ENCODE data around the gene TENT4B. TPM values are rescaled to one million over a fixed set of nuclear protein-coding genes. Genes with fewer than 3 reads are reported as not detected.
A peak's percentile ranks its signal among the peaks of the same experiment; 100 is the strongest.

TENT4B gene
- total and polyA plus RNA-seq, 8 donors, result 14.8 to 19.0 (median 15.9) TPM

DNA sequence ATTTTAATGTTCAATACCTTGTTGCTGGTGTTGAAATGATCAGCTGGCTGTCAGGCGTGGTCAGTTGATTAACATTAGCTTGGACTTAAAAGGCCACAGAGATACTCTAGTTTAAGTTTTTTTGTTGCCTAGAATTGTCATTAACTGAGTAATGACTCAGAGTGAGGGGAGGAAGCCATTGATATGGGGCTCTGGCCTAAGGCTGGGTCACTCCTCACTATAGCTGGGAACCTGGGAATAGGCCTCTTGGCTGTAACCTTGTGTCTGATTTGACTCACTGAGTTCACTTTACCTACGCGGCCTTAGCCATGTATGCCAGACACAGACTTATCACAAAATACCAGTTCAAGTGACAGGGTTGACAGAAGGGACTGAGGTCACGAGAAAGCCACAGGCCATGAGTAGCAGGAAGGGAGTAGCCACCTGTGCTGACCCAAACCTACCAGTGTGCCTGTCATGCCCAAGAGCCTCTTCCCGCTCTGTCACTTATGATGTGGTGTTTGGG is 75.3 kb downstream of the TENT4B start:
- ATAC-seq (no peak), DNase-seq (no peak)
- H3K4me1 ChIP-seq, result no peaks in the 10 kb centered on the region
- no peaks in the 10 kb centered on the region for H3K27me3 ChIP-seq
- H3K9me3 ChIP-seq, result no peaks in the 10 kb centered on the region
- peaks cover 0 to 57% of the 10 kb centered on the region in 2 donors for H3K36me3 ChIP-seq
- TF ChIP-seq CTCF (IDR thresholded peaks at IDR 0.05), result no peak
- no peak overlapping the region for H3K27ac ChIP-seq
- intact Hi-C loops (cut with DNase I), result no loop called here
- no peak overlapping the region for H3K4me3 ChIP-seq

- H3K36me3 ChIP-seq, result peaks cover 0 to 53% of the 10 kb centered on the region in 2 donors
- intact Hi-C loops (cut with DNase I), result no loop called here
These were observed 76.1 kb downstream of the TENT4B start for GRCh38 chr16:50229149-50229726.

DNA sequence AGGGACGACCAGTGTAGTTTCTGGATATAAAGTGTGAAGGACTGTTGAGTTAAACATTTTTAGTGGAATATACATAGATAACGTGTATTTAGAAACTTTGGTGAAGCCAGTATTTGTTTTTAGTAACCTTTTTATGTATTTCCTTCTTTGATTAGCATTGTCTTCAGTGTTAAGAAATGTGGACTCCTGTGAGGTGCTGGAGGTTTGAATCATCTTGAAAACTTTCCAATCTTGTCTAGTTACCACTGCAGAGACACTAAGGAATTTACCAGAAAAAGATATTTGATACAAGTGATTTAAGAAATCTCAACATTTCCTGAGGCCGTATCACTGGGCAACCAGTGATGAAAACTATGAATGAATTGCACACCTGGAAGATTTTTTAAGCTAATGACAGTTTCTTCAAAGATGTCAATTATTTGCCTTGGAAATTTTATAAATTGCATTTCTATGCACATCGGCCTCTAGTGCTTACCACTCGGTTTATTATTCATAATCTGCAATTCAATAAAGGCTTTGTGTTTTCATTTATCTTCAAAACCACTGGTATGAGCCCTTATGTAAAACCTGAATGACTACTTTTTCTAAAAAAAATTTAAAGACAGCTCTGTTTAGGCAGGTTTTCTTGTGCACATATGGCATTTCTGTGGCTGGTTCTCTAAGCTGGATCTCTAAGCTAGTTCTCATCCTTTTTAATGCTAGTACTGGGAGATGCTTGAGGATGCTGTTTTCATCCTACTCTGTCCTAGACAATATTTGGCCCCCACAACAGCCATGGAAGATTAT is 81.9 kb downstream of the TENT4B start:
- DNase-seq (no peak), ATAC-seq (no peak)
- H3K27me3 ChIP-seq, result no peaks in the 10 kb centered on the region
- no peak overlapping the region for H3K4me3 ChIP-seq
- H3K27ac ChIP-seq, result no peak overlapping the region
- H3K4me1 ChIP-seq, result peaks cover 0 to 10% of the 10 kb centered on the region in 2 donors
- H3K36me3 ChIP-seq, result no peaks in the 10 kb centered on the region
- no peaks in the 10 kb centered on the region for H3K9me3 ChIP-seq
- TF ChIP-seq CTCF (IDR thresholded peaks at IDR 0.05), result no peak
- intact Hi-C loops (cut with DNase I), result no loop called here

More at GRCh38 chr16:50229149-50229726, 76.1 kb downstream of the TENT4B start:
- no peak for TF ChIP-seq CTCF (IDR thresholded peaks at IDR 0.05)
- H3K4me3 ChIP-seq, result no peak overlapping the region
- H3K27ac ChIP-seq, result no peak overlapping the region
- no peaks in the 10 kb centered on the region for H3K27me3 ChIP-seq
- H3K9me3 ChIP-seq, result no peaks in the 10 kb centered on the region
- no peak for ATAC-seq
- H3K4me1 ChIP-seq, result no peaks in the 10 kb centered on the region
- DNase-seq, result no peak

GRCh38 chr16:50235581-50235980 is 82.5 kb downstream of the TENT4B start:
- no peaks in the 10 kb centered on the region for H3K36me3 ChIP-seq
- no peak for TF ChIP-seq CTCF (IDR thresholded peaks at IDR 0.05)
- no peak overlapping the region for H3K27ac ChIP-seq
- intact Hi-C loops (cut with DNase I), result no loop called here
- no peak overlapping the region for H3K4me3 ChIP-seq
- peak; percentile 61 for ATAC-seq
- DNase-seq, result no peak
- H3K27me3 ChIP-seq, result no peaks in the 10 kb centered on the region
- peaks cover 0 to 10% of the 10 kb centered on the region in 2 donors for H3K4me1 ChIP-seq
- H3K9me3 ChIP-seq, result no peaks in the 10 kb centered on the region

DNA sequence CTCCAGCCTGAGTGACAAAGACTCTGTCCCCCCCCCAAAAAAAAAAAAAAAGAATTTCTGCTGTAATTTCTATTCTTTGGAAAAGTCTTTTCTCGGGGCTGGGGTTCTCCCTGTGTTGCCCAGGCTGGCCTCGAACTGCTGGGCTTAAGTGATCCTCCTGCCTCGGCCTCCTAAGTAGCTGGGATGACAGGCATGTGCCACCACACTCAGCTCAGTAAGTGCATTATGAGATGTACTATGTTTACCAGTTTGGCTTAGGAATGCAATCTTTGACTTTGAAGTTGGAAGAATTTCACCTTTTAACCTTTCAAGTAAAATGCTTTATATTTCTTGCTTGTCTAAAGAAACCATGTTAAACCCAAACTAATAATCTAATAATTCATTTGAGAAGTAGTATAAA is 85.2 kb downstream of the TENT4B start:
- Histone ChIP-seq H3K4me3 (no peak overlapping the region), H3K36me3 (no peaks in the 10 kb centered on the region), H3K9me3 (no peaks in the 10 kb centered on the region), H3K27me3 (no peaks in the 10 kb centered on the region), H3K27ac (no peak overlapping the region), H3K4me1 (peaks cover 0 to 10% of the 10 kb centered on the region in 2 donors)
- intact Hi-C loops (cut with DNase I), result no loop called here
- DNase-seq (no peak), ATAC-seq (peak; percentile 50)
- no peak for TF ChIP-seq CTCF (IDR thresholded peaks at IDR 0.05)

All from left lung (tissue), 10 donors.